SK-N-MC (cell line): ENCODE measurements around the gene TMEM238L.

Source experiments
- DNase-seq: peaks from one replicate; pipeline ENCODE4 v3.0.0-alpha.2; 2011; ENCODE audit warnings: low read depth, low spot score
- H3K27ac ChIP-seq: fragments of 200-600 bp; sonication (generic); 2 replicates; pipeline ENCODE4 v1.5.1; 2016; ENCODE audit warnings: mixed run types
- H3K36me3 ChIP-seq: fragments of 200-600 bp; sonication (generic); 2 replicates; pipeline ENCODE4 v1.6.1; 2017; ENCODE audit warnings: antibody characterized with exemption, low read length, mixed read lengths; ENCODE audit not compliant: insufficient read depth
- H3K4me3 ChIP-seq: fragments of 200-600 bp; sonication (generic); 2 replicates; pipeline ENCODE4 v1.5.1; 2016
- H3K9ac ChIP-seq: fragments of 200-600 bp; sonication (generic); 2 replicates; pipeline ENCODE4 v1.8.0; 2017; ENCODE audit warnings: mixed run types, mixed read lengths; ENCODE audit not compliant: insufficient read length
- H3K9me3 ChIP-seq: fragments of 200-600 bp; sonication (generic); 2 replicates; pipeline ENCODE4 v1.6.1; 2017; ENCODE audit warnings: low read depth, mild to moderate bottlenecking, antibody characterized with exemption, low read length, moderate library complexity, mixed read lengths
- EZH2 ChIP-seq: fragments of 200-600 bp; sonication (generic); IDR thresholded peaks from one replicate; pipeline ENCODE4 v1.6.1; 2017; ENCODE audit warnings: antibody characterized with exemption
- FOXP2 ChIP-seq: optimal IDR thresholded peaks from 2 replicates; pipeline ENCODE3; 2011; ENCODE audit warnings: mild to moderate bottlenecking, moderate library complexity; ENCODE audit not compliant: insufficient read depth; ENCODE audit errors: extremely low read length, control extremely low read depth
- POLR2AphosphoS5 ChIP-seq: IDR thresholded peaks from 2 replicates; pipeline ENCODE4 v1.6.1; 2012; ENCODE audit warnings: mild to moderate bottlenecking, low read depth, low read length, borderline replicate concordance

Gene TMEM238L

DNA sequence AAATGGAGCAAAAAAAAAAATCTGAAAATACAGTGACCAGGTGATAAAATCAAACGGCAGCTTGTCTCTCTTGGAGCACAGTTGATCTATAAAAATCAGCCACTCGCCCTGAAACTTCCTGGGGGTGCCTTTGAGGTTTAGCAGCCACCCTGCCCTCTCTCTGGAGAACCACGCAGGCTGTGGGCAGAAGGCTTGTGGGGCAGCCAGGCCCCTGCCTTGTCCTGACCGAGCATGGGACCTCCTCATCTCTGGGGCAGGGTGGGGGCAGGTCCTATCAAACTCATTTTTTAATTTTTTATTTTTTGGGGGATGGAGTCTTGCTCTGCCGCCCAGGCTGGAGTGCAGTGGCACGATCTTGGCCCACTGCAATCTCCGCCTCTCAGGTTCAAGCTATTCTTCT is 5.0 kb downstream of the TMEM238L start:
- Histone ChIP-seq H3K4me3 (no peak overlapping the region), H3K9me3 (no peaks in the 10 kb centered on the region), H3K36me3 (no peaks in the 10 kb centered on the region), H3K27ac (no peak overlapping the region), H3K9ac (no peak overlapping the region)
- TF ChIP-seq POLR2AphosphoS5 (no peak), EZH2 (no peak), FOXP2 (no peak)
- DNase-seq: no peak

DNA sequence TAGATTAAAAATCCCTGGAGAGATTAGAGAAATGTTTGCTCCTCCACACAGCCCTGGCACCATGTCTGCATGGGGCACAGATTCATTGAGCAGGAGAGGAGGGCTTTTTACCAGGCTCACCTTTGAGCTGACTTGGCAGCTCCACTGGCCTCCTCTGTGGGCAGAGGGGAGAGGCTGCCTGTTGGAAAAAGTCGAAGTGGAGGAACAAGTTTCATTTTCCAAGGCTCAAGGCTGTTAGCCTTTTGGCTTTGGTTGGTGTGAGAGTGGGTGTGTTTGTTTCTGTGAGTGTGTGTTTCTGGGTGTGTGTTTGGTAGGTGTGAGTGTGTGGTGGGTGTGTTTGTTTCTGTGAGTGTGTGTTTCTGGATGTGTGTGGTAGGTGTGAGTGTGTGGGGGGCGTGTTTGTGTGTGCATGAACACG is 5.6 kb downstream of the TMEM238L start:
- Histone ChIP-seq H3K9me3 (no peaks in the 10 kb centered on the region), H3K27ac (no peak overlapping the region), H3K4me3 (no peak overlapping the region), H3K9ac (no peak overlapping the region), H3K36me3 (no peaks in the 10 kb centered on the region)
- TF ChIP-seq FOXP2 (no peak), EZH2 (no peak), POLR2AphosphoS5 (no peak)
- DNase-seq: no peak

DNA sequence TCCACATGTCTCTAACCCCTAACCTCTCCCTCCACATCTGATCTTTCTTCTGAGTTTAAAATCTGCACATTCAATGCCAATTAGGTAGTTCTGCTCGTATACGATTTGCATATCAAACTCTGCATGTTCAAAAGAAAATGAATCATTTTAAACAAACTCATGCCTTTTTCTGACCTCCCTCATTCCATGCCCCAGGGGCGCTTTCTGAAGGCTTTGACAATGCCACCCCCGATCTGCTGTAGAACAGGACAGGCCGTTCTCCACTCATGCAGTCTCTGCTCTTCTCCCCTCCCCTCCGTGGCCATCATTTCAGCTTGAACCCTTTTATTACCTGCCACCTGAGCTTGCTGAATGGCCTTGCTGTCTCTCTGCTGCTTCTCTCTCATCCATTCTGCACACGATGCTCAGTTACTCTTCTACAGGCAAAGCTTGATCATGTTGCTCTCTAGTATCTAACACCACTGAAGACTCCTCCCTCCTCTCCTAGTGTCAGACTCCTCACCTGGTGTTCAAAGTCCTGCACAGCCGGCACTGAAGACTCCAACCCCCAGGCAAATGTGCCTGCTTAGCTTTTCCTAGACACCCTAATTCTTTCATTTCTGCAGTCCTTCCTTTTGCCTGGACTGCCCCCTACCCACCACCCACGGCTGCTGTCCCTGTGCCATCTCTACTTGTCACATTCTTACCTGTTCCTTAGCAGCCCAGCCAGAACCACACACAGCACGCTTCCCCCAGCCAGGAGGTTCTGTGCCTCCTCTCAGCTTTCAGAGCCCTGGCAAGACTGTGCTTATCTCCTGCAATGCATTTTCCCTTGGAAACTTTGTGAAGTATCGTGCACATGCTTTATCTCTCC is 6.2 kb downstream of the TMEM238L start:
- H3K36me3 ChIP-seq: no peaks in the 10 kb centered on the region
- no peaks in the 10 kb centered on the region for H3K9me3 ChIP-seq
- DNase-seq: no peak
- no peak for TF ChIP-seq FOXP2
- no peak for TF ChIP-seq POLR2AphosphoS5
- TF ChIP-seq EZH2: no peak
- no peak overlapping the region for H3K9ac ChIP-seq
- H3K4me3 ChIP-seq: no peak overlapping the region
- H3K27ac ChIP-seq: no peak overlapping the region

DNA sequence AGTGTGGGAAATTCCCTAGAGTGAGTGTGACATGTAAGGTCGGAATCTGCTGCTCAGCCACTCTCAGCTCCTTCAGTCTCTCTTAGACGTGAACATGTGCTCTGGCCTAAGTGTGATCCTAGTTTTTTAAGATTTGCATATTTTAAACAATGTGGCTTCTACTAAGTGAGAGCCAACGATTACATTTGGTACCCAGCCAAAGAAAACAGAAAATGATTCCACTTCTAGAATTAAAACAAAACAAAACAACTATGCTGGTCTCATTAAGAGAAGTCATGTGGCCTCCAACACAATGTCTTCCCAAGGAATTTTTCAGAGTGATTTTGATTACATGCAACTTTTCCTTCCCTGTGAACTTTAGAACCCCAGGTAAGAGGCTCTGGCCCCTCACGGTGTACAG is 10.1 kb downstream of the TMEM238L start:
- Histone ChIP-seq H3K4me3 (no peak overlapping the region), H3K27ac (no peak overlapping the region), H3K9ac (no peak overlapping the region), H3K9me3 (no peaks in the 10 kb centered on the region), H3K36me3 (no peaks in the 10 kb centered on the region)
- no peak for DNase-seq
- TF ChIP-seq FOXP2: no peak

DNA sequence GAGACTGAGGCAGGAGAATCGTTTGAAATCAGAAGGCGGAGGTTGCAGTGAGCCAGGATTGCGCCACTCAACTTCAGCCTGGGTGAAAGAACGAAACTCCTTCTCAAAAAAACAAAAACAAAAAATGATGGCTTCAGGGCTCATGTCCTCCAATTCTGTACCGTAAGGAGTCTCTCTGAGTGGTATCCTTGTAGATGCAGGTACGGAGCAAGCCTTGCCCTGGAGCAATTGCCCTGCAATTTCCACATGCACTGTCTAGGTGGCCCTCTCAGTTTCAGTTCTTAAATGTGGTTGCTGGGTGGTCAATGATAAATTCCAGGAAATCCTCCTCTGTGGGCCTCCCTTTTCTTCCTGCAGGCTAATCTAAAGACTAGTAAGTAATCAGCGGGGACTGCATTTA is 10.6 kb downstream of the TMEM238L start:
- TF ChIP-seq EZH2 (no peak), POLR2AphosphoS5 (no peak), FOXP2 (no peak)
- Histone ChIP-seq H3K9ac (no peak overlapping the region), H3K4me3 (no peak overlapping the region), H3K27ac (no peak overlapping the region), H3K9me3 (no peaks in the 10 kb centered on the region), H3K36me3 (no peaks in the 10 kb centered on the region)
- no peak for DNase-seq

DNA sequence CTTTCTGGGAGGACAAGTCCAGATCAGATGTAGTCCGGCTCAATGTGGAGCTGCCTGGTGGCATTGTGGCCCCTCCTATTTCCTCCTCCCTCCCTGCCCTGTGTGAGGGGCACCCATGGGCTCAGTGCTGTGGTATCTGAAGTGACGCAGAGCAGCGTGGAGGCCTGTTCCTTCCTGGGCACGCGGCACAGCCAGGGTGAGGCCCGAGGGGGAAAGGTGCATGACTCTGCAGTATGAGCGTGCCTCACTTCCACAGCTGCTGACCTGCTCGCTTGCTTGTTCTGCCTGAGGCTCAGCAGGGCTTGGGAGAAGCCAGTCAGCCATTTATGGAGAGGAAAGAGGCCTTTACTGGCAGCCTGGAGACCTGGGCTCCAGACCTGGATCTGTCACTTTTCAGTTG is 11.7 kb downstream of the TMEM238L start:
- TF ChIP-seq FOXP2: no peak
- no peak for TF ChIP-seq EZH2
- no peak for TF ChIP-seq POLR2AphosphoS5
- Histone ChIP-seq H3K9me3 (no peaks in the 10 kb centered on the region), H3K36me3 (no peaks in the 10 kb centered on the region), H3K4me3 (no peak overlapping the region), H3K27ac (no peak overlapping the region), H3K9ac (no peak overlapping the region)
- DNase-seq: no peak

DNA sequence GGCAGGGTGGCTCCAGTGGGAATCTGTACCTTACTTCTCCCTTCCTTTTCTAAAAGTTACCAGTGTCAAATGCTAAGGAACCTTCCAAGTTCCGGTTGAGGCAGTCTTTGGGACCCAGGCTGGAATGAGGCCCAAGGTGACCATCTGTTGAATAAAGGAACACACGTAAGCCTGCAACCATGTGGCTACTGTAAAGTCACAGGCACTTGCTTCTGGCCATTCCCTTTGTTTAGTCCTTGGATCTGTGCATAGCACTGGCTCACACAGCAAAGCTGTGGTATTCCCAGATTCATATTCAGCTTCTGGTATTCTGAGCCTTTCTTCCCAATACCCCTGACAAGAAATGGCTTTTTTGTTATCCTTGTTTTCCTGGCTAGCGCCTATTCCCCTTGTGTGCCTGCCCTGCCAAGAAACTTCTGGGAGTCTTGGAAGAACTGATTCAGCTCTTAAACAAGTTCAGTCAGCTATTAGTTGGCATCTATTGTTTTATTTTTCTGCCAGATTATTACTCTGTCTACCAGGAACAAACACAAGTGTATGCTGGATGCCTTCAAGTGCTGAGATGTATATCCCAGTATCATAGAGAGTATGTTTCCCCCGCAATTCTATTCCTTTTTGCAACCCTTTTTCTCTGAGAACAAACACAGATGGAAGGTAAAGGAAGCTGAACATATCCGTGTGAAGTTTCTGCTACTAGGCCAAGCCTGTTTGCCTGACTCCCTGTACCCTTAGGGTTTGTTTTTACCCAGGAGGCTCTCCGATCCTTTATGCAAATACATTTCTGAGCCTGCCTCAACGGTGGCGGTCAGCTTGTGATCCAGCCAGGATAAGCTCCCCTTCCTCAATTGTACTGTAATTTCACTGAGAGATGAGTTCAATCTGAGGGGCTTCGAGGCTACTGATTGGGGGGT is 13.2 kb downstream of the TMEM238L start:
- no peaks in the 10 kb centered on the region for H3K9me3 ChIP-seq
- DNase-seq: no peak
- no peaks in the 10 kb centered on the region for H3K36me3 ChIP-seq
- no peak overlapping the region for H3K9ac ChIP-seq
- H3K27ac ChIP-seq: no peak overlapping the region
- TF ChIP-seq POLR2AphosphoS5 (peak; percentile 75), FOXP2 (no peak)
- H3K4me3 ChIP-seq: no peak overlapping the region

DNA sequence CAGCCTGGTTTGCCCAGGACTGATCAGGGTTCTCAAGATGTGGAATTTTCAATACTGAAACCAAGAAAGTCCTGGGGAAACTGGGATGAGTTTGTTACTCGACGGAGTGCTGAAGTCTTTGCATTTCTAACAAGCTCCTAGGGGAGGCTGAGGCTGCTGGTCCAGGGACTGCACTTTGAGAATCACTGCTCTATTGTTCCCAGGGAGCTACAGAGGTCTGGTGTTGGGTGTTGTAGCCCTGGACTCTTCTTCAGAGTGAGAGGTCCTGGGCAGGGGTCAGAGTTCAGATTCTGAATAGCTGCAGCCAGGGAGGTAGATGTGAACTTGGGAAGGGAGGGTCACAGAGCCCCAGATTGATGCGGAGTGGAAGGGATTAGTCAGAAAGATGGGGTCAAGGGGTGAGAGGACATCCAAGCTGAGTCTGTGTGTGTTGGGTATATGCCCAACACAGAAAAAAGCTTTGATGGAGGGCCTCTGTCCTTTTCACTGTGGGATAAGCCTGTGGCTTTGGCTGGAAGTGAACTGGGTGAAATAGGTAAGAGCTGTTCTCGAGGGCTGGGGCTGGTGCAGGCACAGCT is 14.1 kb downstream of the TMEM238L start:
- no peak for DNase-seq
- TF ChIP-seq POLR2AphosphoS5 (no peak), EZH2 (no peak)
- Histone ChIP-seq H3K9ac (no peak overlapping the region), H3K4me3 (no peak overlapping the region), H3K36me3 (no peaks in the 10 kb centered on the region), H3K27ac (no peak overlapping the region), H3K9me3 (no peaks in the 10 kb centered on the region)

DNA sequence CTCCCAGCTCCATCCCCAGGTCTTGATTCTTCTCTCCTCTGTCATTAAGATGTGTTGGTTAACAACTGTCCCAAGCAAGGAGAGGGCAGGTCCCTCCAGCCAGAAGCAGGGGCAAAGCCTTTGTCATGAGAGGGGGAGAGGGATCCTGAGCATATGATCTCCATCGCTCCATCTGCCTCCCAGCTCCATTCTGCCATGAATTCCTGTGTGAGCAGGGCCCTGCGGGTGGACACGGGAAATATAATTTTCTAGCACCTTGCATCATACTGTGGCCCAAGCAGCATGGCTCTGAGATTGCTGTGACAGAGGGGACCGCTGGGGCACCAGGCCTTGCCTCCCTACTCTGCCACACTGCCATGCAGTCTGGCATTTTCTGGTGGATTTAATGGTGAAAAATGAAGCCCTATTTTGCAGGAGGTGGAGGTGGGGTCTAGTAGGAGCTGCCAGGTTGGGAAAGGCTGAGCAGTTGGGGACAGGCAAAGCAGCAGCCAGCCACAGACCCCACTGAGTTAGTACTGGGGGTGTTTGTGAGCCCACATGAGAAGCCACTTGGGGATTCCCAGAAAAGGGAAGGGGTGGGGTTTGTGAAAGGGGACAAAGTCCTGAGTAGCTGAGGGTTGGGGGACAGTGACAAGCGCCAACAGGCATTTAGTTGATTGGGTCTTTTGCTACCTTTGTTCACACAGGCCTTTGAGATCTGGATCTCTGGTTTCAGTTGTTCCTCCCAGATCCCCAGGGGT is 16.4 kb downstream of the TMEM238L start:
- Histone ChIP-seq H3K27ac (no peak overlapping the region), H3K9me3 (no peaks in the 10 kb centered on the region), H3K36me3 (no peaks in the 10 kb centered on the region), H3K4me3 (no peak overlapping the region), H3K9ac (no peak overlapping the region)
- no peak for DNase-seq
- TF ChIP-seq POLR2AphosphoS5: no peak
- no peak for TF ChIP-seq FOXP2
- TF ChIP-seq EZH2: no peak
